GM23248 (cell line): ENCODE measurements around the gene DOK3.

Experiments used
- EZH2 ChIP-seq: fragments of 200-600 bp; sonication (generic); IDR thresholded peaks from 2 replicates; pipeline ENCODE4 v1.6.1; 2018; ENCODE audit warnings: antibody characterized with exemption, mild to moderate bottlenecking; ENCODE audit not compliant: insufficient read depth, poor library complexity, severe bottlenecking
- EZH2phosphoT487 ChIP-seq: fragments of 200-600 bp; sonication (generic); IDR thresholded peaks from 2 replicates; pipeline ENCODE4 v1.6.1; 2018; ENCODE audit warnings: antibody characterized with exemption, moderate library complexity, mild to moderate bottlenecking, low read depth; ENCODE audit not compliant: insufficient read depth

DNA sequence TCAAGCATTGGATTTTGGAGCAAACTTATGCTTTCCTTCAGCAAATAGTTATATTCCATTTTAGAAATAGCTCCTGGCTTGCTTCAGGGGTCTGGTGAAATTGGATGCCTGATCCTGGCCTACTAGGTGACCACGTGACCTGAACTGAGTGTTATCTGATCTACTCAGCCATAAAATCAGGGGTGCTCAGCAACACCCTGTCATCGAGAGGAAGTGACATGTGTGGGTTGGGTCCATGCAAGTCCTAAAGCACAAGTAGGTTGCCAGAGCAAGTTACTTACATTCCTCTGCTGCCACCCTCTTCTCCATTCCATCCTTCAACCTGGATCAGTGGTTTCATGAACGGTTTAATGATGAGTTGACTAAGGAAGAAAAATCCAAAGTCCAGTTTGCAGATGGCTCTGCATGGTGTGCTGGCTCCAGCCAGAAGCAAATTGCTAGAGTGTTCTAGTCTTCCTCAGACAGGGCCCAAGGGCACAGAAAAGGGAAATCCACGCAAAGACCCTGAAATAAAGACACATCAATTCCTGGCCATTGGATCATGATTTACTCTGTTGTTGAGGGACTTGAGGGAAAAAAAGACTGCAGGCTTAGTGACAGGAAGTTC is 47.5 kb upstream of the DOK3 start:
- TF ChIP-seq EZH2 (no peak), EZH2phosphoT487 (no peak)
